ENCODE data around the gene RBP7. TPM values are rescaled to one million over a fixed set of nuclear protein-coding genes. Genes with fewer than 3 reads are reported as not detected.

RBP7 gene
- total RNA-seq, 1 experiment from 2014 or later: 28.9 TPM

GRCh38 chr1:10061276-10061675 lies 64.2 kb downstream of the RBP7 start:
- Histone ChIP-seq H3K4me3 (ENCODE audit: low read depth in 2 of 2, low read length in 2 of 2) (no peak overlapping the region), H3K9me3 (ENCODE audit: control insufficient read depth, insufficient read depth, low read depth, low read length) (no peaks in the 10 kb centered on the region), H3K4me1 (ENCODE audit: control insufficient read depth, insufficient read depth, low read length) (peaks cover 9% of the 10 kb centered on the region), H3K27me3 (ENCODE audit: control insufficient read depth, insufficient read depth, low read length) (no peaks in the 10 kb centered on the region), H3K36me3 (ENCODE audit: control insufficient read depth, insufficient read depth, low read length) (no peaks in the 10 kb centered on the region), H3K27ac (ENCODE audit: low read length) (no peak overlapping the region)
- POLR2A ChIA-PET: interaction anchor here (0.6 kb wide), 1 partner anchor 10 kb away, joined by 6 read pairs; no protein-coding TSS in a partner anchor
- BruUV-seq (replicated peaks): no TSS peak
- intact Hi-C loops (cut with micrococcal nuclease; ENCODE audit: unreplicated experiment) (no loop called here), in situ Hi-C loops (cut with HindIII; ENCODE audit: low pct_unique_long_range_greater_than_20kb, low sequenced_read_pairs) (no loop called here)
- CTCF ChIA-PET: interaction anchor here (0.7 kb wide), 1 partner anchor 340 kb away, joined by 3 read pairs; no protein-coding TSS in a partner anchor
- ATAC-seq: no peak
- TF ChIP-seq POLR2AphosphoS5 (IDR thresholded peaks at IDR 0.05; ENCODE audit: low read depth, low read length): no peak
- no peak for TF ChIP-seq TCF7L2 (IDR thresholded peaks at IDR 0.05; ENCODE audit: low read depth, low read length)
- TF ChIP-seq SIN3A (IDR thresholded peaks at IDR 0.05; ENCODE audit: borderline replicate concordance, insufficient read depth, low read depth, low read length): no peak
- TF ChIP-seq REST (IDR thresholded peaks at IDR 0.05; ENCODE audit: insufficient read depth in 1 of 2, low read depth in 2 of 2, low read length in 1 of 2): no peak
- TF ChIP-seq CTCF (IDR thresholded peaks at IDR 0.05): no peak
- no peak for DNase-seq (ENCODE audit: low read depth, low spot score)

GRCh38 chr1:10063878-10064277 lies 66.8 kb downstream of the RBP7 start:
- H3K9me3 ChIP-seq (ENCODE audit: control insufficient read depth, insufficient read depth, low read depth, low read length): no peaks in the 10 kb centered on the region
- H3K27ac ChIP-seq (ENCODE audit: low read length): no peak overlapping the region
- no peak for ATAC-seq
- POLR2A ChIA-PET: interaction anchor here (0.7 kb wide), 1 partner anchor 102 kb away, joined by 4 read pairs; no protein-coding TSS in a partner anchor
- no peaks in the 10 kb centered on the region for H3K27me3 ChIP-seq (ENCODE audit: control insufficient read depth, insufficient read depth, low read length)
- DNase-seq (ENCODE audit: low read depth, low spot score): no peak
- no peaks in the 10 kb centered on the region for H3K36me3 ChIP-seq (ENCODE audit: control insufficient read depth, insufficient read depth, low read length)
- no TSS peak for BruUV-seq (replicated peaks)
- intact Hi-C loops (cut with micrococcal nuclease; ENCODE audit: unreplicated experiment): no loop called here
- no peak overlapping the region for H3K4me3 ChIP-seq (ENCODE audit: low read depth in 2 of 2, low read length in 2 of 2)
- TF ChIP-seq CTCF (IDR thresholded peaks at IDR 0.05) (no peak), REST (IDR thresholded peaks at IDR 0.05; ENCODE audit: insufficient read depth in 1 of 2, low read depth in 2 of 2, low read length in 1 of 2) (no peak), POLR2AphosphoS5 (IDR thresholded peaks at IDR 0.05; ENCODE audit: low read depth, low read length) (no peak), TCF7L2 (IDR thresholded peaks at IDR 0.05; ENCODE audit: low read depth, low read length) (no peak), SIN3A (IDR thresholded peaks at IDR 0.05; ENCODE audit: borderline replicate concordance, insufficient read depth, low read depth, low read length) (no peak)
- CTCF ChIA-PET: interaction anchor here (0.7 kb wide), 1 partner anchor 186 kb away, joined by 3 read pairs; no protein-coding TSS in a partner anchor
- peaks cover 8% of the 10 kb centered on the region; the same call in 1 of the 2 replicates for H3K4me1 ChIP-seq (ENCODE audit: control insufficient read depth, insufficient read depth, low read length)
- in situ Hi-C loops (cut with HindIII; ENCODE audit: low pct_unique_long_range_greater_than_20kb, low sequenced_read_pairs): no loop called here

All from Panc1 (cell line).